ENCODE data around the gene PDLIM1.

PDLIM1 gene

GRCh38 chr10:95287281-95287680 lies 3.5 kb downstream of the PDLIM1 start:
- DNase-seq: peak; percentile 37

GRCh38 chr10:95286707-95287106 lies 4.1 kb downstream of the PDLIM1 start:
- DNase-seq: no peak

GRCh38 chr10:95285556-95285955 lies 5.2 kb downstream of the PDLIM1 start:
- no peak for DNase-seq

GRCh38 chr10:95284807-95285206 lies 6.0 kb downstream of the PDLIM1 start:
- DNase-seq: no peak

- no peak for DNase-seq
These were observed 8.7 kb downstream of the PDLIM1 start for GRCh38 chr10:95282107-95282506.

GRCh38 chr10:95281206-95281605 lies 9.6 kb downstream of the PDLIM1 start:
- no peak for DNase-seq

GRCh38 chr10:95280637-95281036 lies 10.2 kb downstream of the PDLIM1 start:
- no peak for DNase-seq

- DNase-seq: peak; percentile 73
These were observed 11.6 kb downstream of the PDLIM1 start for GRCh38 chr10:95279042-95279820.

- peak; percentile 52 for DNase-seq
These were observed 12.5 kb downstream of the PDLIM1 start for GRCh38 chr10:95278061-95278988.

GRCh38 chr10:95277614-95278013 lies 13.2 kb downstream of the PDLIM1 start:
- DNase-seq: no peak

- no peak for DNase-seq
These were observed 13.6 kb downstream of the PDLIM1 start for GRCh38 chr10:95277201-95277570.

- no peak for DNase-seq
These were observed 14.2 kb downstream of the PDLIM1 start for GRCh38 chr10:95276367-95277200.

GRCh38 chr10:95275726-95276366 lies 15.0 kb downstream of the PDLIM1 start:
- peak; percentile 52 for DNase-seq

- DNase-seq: peak; percentile 79
These were observed 17.1 kb downstream of the PDLIM1 start for GRCh38 chr10:95273393-95274312.

- DNase-seq: peak; percentile 42
These were observed 22.4 kb downstream of the PDLIM1 start for GRCh38 chr10:95268438-95268837.

GRCh38 chr10:95267251-95267650 lies 23.6 kb downstream of the PDLIM1 start:
- no peak for DNase-seq

- DNase-seq: peak; percentile 89
These were observed 24.1 kb downstream of the PDLIM1 start for GRCh38 chr10:95266674-95267095.

GRCh38 chr10:95265572-95265971 lies 25.2 kb downstream of the PDLIM1 start:
- no peak for DNase-seq

- DNase-seq: no peak
These were observed 26.4 kb downstream of the PDLIM1 start for GRCh38 chr10:95264227-95265051.

GRCh38 chr10:95263864-95264226 lies 27.0 kb downstream of the PDLIM1 start:
- no peak for DNase-seq

Data from fibroblast of skin of right biceps (primary cell).